ENCODE measurements around the gene INTS12.

DNA sequence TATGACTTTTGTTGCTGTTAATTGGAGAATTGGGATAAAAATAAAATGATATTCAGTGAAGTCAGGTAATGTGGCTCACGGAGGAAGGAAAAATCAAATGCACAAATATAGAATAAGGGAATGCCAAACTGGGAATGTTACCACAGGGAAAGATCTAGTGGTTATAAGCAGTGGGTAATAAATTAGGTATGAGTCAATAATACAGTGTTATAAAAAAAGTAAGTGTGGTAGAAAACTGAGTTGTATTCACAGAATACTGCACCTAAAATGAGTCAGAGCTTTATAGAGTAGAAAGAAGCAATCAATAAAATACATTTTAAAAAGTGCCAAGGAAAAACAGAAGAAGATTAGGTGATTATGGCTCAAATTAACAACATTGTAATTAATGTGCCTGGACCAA, 34.5 kb downstream of the INTS12 start:
- TF ChIP-seq, protein P1, sequence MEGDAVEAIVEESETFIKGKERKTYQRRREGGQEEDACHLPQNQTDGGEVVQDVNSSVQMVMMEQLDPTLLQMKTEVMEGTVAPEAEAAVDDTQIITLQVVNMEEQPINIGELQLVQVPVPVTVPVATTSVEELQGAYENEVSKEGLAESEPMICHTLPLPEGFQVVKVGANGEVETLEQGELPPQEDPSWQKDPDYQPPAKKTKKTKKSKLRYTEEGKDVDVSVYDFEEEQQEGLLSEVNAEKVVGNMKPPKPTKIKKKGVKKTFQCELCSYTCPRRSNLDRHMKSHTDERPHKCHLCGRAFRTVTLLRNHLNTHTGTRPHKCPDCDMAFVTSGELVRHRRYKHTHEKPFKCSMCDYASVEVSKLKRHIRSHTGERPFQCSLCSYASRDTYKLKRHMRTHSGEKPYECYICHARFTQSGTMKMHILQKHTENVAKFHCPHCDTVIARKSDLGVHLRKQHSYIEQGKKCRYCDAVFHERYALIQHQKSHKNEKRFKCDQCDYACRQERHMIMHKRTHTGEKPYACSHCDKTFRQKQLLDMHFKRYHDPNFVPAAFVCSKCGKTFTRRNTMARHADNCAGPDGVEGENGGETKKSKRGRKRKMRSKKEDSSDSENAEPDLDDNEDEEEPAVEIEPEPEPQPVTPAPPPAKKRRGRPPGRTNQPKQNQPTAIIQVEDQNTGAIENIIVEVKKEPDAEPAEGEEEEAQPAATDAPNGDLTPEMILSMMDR (IDR thresholded peaks at IDR 0.05): no peak
- TF ChIP-seq SIN3A (IDR thresholded peaks at IDR 0.05; ENCODE audit: borderline replicate concordance, insufficient read depth, low read depth, low read length) (no peak), POLR2AphosphoS5 (IDR thresholded peaks at IDR 0.05; ENCODE audit: low read depth, low read length) (no peak), TCF7L2 (IDR thresholded peaks at IDR 0.05; ENCODE audit: low read depth, low read length) (no peak)
- TF ChIP-seq, protein P2, sequence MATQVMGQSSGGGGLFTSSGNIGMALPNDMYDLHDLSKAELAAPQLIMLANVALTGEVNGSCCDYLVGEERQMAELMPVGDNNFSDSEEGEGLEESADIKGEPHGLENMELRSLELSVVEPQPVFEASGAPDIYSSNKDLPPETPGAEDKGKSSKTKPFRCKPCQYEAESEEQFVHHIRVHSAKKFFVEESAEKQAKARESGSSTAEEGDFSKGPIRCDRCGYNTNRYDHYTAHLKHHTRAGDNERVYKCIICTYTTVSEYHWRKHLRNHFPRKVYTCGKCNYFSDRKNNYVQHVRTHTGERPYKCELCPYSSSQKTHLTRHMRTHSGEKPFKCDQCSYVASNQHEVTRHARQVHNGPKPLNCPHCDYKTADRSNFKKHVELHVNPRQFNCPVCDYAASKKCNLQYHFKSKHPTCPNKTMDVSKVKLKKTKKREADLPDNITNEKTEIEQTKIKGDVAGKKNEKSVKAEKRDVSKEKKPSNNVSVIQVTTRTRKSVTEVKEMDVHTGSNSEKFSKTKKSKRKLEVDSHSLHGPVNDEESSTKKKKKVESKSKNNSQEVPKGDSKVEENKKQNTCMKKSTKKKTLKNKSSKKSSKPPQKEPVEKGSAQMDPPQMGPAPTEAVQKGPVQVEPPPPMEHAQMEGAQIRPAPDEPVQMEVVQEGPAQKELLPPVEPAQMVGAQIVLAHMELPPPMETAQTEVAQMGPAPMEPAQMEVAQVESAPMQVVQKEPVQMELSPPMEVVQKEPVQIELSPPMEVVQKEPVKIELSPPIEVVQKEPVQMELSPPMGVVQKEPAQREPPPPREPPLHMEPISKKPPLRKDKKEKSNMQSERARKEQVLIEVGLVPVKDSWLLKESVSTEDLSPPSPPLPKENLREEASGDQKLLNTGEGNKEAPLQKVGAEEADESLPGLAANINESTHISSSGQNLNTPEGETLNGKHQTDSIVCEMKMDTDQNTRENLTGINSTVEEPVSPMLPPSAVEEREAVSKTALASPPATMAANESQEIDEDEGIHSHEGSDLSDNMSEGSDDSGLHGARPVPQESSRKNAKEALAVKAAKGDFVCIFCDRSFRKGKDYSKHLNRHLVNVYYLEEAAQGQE (IDR thresholded peaks at IDR 0.05; ENCODE audit: insufficient read depth in 1 of 2, low read depth in 2 of 2, low read length in 1 of 2): no peak

All from Panc1 (cell line).